ENCODE results near the gene SYNDIG1L.

The SYNDIG1L gene

GRCh38 chr14:74356892-74357575, 69.0 kb downstream of the SYNDIG1L start:
- no peak for DNase-seq
